Kidney (tissue), 14 donors: ENCODE measurements around the gene RPS21. TPM values are rescaled to one million over a fixed set of nuclear protein-coding genes. Genes with fewer than 3 reads are reported as not detected.
A peak's percentile ranks its signal among the peaks of the same experiment; 100 is the strongest.

ENCODE experiments used
- DNase-seq, 5 donors: peaks; one replicate each; pipeline ENCODE4 v3.0.0-alpha.2; 2013 to 2020
- FAIRE-seq: peaks from 2 replicates; lab custom pipeline; 2012; peaks lifted over from hg19 to GRCh38; lab: Jason Lieb, UNC
- H3K27ac ChIP-seq, 2 donors: one replicate each; pipeline ENCODE4 v1.7.0; 2013; ENCODE audit warnings: low read depth in 2 of 2, low read length in 2 of 2, inconsistent platforms in 1 of 2
- H3K27me3 ChIP-seq: one replicate; pipeline ENCODE4 v1.7.1; 2013; ENCODE audit warnings: low read length, inconsistent platforms; ENCODE audit not compliant: control insufficient read depth, insufficient read depth
- H3K36me3 ChIP-seq, 3 donors: one replicate each; pipeline versions ENCODE4 v1.7.0 to v1.7.1; 2013; ENCODE audit warnings: low read length in 3 of 3, control low read depth in 1 of 3, inconsistent platforms in 1 of 3; ENCODE audit not compliant: insufficient read depth in 3 of 3, control insufficient read depth in 2 of 3
- H3K4me1 ChIP-seq, 3 donors: one replicate each; pipeline versions ENCODE4 v1.7.0 to v1.7.1; 2013; ENCODE audit warnings: low read length in 3 of 3, inconsistent platforms in 1 of 3, low read depth in 1 of 3; ENCODE audit not compliant: control insufficient read depth in 2 of 3, insufficient read depth in 2 of 3
- H3K4me3 ChIP-seq, 3 donors: one replicate each; pipeline versions ENCODE4 v1.7.0 to v1.8.1; 2013; ENCODE audit warnings: low read length in 3 of 3, control low read depth in 1 of 3, inconsistent platforms in 1 of 3
- H3K9ac ChIP-seq, 3 donors: one replicate each; pipeline versions ENCODE4 v1.7.0 to v1.7.1; 2013; ENCODE audit warnings: low read length in 3 of 3, control low read depth in 1 of 3, inconsistent platforms in 1 of 3
- H3K9me3 ChIP-seq, 3 donors: one replicate each; pipeline versions ENCODE4 v1.7.0 to v1.7.1; 2013; ENCODE audit warnings: low read length in 3 of 3, control low read depth in 1 of 3, inconsistent platforms in 1 of 3; ENCODE audit not compliant: control insufficient read depth in 2 of 3, insufficient read depth in 1 of 3
- CTCF ChIP-seq: IDR thresholded peaks from 3 replicates; pipeline ENCODE4 v1.5.1; 2012; ENCODE audit warnings: mild to moderate bottlenecking, moderate library complexity, borderline replicate concordance; ENCODE audit not compliant: insufficient read depth; ENCODE audit errors: extremely low read depth
- intact Hi-C: fragments of 100-400 bp; cut with DNase I; formaldehyde crosslinking; loops from one replicate; pipeline ENCODE4 v1.11.1; 2022
- polyA plus RNA-seq: library from polyadenylated mRNA; stranded (reverse); fragments of 350-450 nt; fragmentation: Illumina TruSeq; extraction: RNeasy Lipid Tissue Mini Kit (QIAGEN cat#74804); gene quantifications from one replicate; pipeline ENCODE4 v1.2.3, GENCODE V29; 2014; ENCODE audit warnings: low read depth, low replicate concordance; ENCODE audit not compliant: insufficient read depth
- total RNA-seq: library from RNA; stranded (reverse); fragmentation: NEBNext Ultra II Directional; extraction: Animal tissue kit (Norgen Biotek cat#: 25700); gene quantifications from one replicate; pipeline ENCODE4 v1.2.1, GENCODE V29; 2021
- donor health status: control.
- donor health status: control.
- donor health status: control.
- donor health status: control.
- donor health status: control.
- donor health status: DM: yes; HTN: yes; CAD: no.
- donor health status: Normal renal cell carcinoma (clear cell type).

The RPS21 gene
- total and polyA plus RNA-seq, 2 donors from 2014 or later = 1,221 to 2,336 TPM

GRCh38 chr20:62377615-62378178, 9.2 kb upstream of the RPS21 start:
- no peak overlapping the region for H3K4me3 ChIP-seq
- intact Hi-C loops = loop anchor here (5.0 kb wide), 1 partner anchor 75 kb away; the partner anchor contains the start of gene ADRM1
- TF ChIP-seq CTCF = no peak
- no peak overlapping the region for H3K27ac ChIP-seq
- FAIRE-seq (no peak), DNase-seq (peak in 1 of 5 donors; percentile 56)
- H3K9me3 ChIP-seq = peaks cover 0 to 3% (median 0%) of the 10 kb centered on the region in 3 donors
- peaks cover 4 to 5% (median 4%) of the 10 kb centered on the region in 3 donors for H3K36me3 ChIP-seq
- H3K27me3 ChIP-seq = no peaks in the 10 kb centered on the region
- H3K9ac ChIP-seq = no peak overlapping the region
- H3K4me1 ChIP-seq = peaks cover 0 to 17% (median 14%) of the 10 kb centered on the region in 3 donors

- peaks cover 0 to 3% (median 0%) of the 10 kb centered on the region in 3 donors for H3K9me3 ChIP-seq
- intact Hi-C loops = loop anchor here (5.0 kb wide), 1 partner anchor 76 kb away; the partner anchor contains the start of gene ADRM1
- no peak overlapping the region for H3K4me3 ChIP-seq
- FAIRE-seq (no peak), DNase-seq (peak in 3 of 5 donors; percentile 60 to 68 (median 62))
- no peak overlapping the region for H3K9ac ChIP-seq
- no peak overlapping the region for H3K27ac ChIP-seq
- no peaks in the 10 kb centered on the region for H3K27me3 ChIP-seq
- TF ChIP-seq CTCF = no peak
- H3K4me1 ChIP-seq = peaks cover 0 to 17% (median 14%) of the 10 kb centered on the region in 3 donors
- peaks cover 4 to 5% (median 4%) of the 10 kb centered on the region in 3 donors for H3K36me3 ChIP-seq
Measured at GRCh38 chr20:62378215-62378614, 8.7 kb upstream of the RPS21 start.

GRCh38 chr20:62381202-62381797, 5.6 kb upstream of the RPS21 start:
- FAIRE-seq (no peak), DNase-seq (no peak)
- intact Hi-C loops = no loop called here
- Histone ChIP-seq H3K9me3 (peaks cover 0 to 3% (median 0%) of the 10 kb centered on the region in 3 donors), H3K36me3 (peaks cover 4 to 5% (median 4%) of the 10 kb centered on the region in 3 donors), H3K27ac (peak overlapping the region in 1 of 2 donors; percentile 9), H3K4me3 (no peak overlapping the region), H3K27me3 (no peaks in the 10 kb centered on the region), H3K9ac (no peak overlapping the region), H3K4me1 (peaks cover 0 to 16% (median 13%) of the 10 kb centered on the region in 3 donors)
- TF ChIP-seq CTCF = no peak
